Right lobe of liver (tissue), 6 donors: Measurements from ENCODE around the gene PLCB1. TPM values are rescaled to one million over a fixed set of nuclear protein-coding genes. Genes with fewer than 3 reads are reported as not detected.

Experiments used
- ATAC-seq, 4 donors: fragments of 200-7000 bp; cut with Tn5 transposase; one replicate each; pipeline ENCODE4 v1.9.1; 2020; ENCODE audit warnings: mild to moderate bottlenecking in 4 of 4, moderate library complexity in 4 of 4
- DNase-seq, 3 donors: peaks; one replicate each; pipeline ENCODE4 v3.0.0-alpha.2; 2020
- H3K27ac ChIP-seq, 3 donors: fragments of 200-600 bp; one replicate each; pipeline ENCODE4 v1.8.0; 2022
- H3K27me3 ChIP-seq, 2 donors: fragments of 200-600 bp; one replicate each; pipeline ENCODE4 v1.8.0; 2022
- H3K36me3 ChIP-seq, 4 donors: fragments of 200-600 bp; sonication (generic) in 1 of 4; one replicate each; pipeline versions ENCODE4 v1.5.1 to v1.8.0; 2017 to 2022; ENCODE audit warnings: control low read depth in 1 of 4
- H3K4me1 ChIP-seq, 4 donors: fragments of 200-600 bp; sonication (generic) in 1 of 4; one replicate each; pipeline versions ENCODE4 v1.5.1 to v1.8.0; 2017 to 2022; ENCODE audit warnings: control low read depth in 1 of 4
- H3K4me3 ChIP-seq, 3 donors: fragments of 200-600 bp; one replicate each; pipeline ENCODE4 v1.8.0; 2022
- H3K9me3 ChIP-seq, 4 donors: fragments of 200-600 bp; sonication (generic) in 1 of 4; one replicate each; pipeline versions ENCODE4 v1.5.1 to v1.8.0; 2017 to 2022; ENCODE audit warnings: control low read depth in 1 of 4
- CTCF ChIP-seq, 4 donors: fragments of 200-600 bp in 3 of 4; fragments of 450-650 bp in 1 of 4; IDR thresholded peaks; one replicate each; pipeline versions ENCODE4 v1.5.1 to v1.8.0; 2016 to 2022; ENCODE audit warnings: antibody characterized with exemption in 4 of 4, mild to moderate bottlenecking in 2 of 4
- POLR2A ChIP-seq: fragments of 450-650 bp; IDR thresholded peaks from one replicate; pipeline ENCODE4 v1.6.1; 2017; ENCODE audit warnings: antibody characterized with exemption, mild to moderate bottlenecking
- WGBS: methylation state at CpG from one replicate; pipeline ENCODE4 v1.1.6; 2018; ENCODE audit warnings: low coverage, low lambda C conversion rate; ENCODE audit not compliant: insufficient coverage; ENCODE audit errors: missing lambda C conversion rate; 5-methylcytosine and 5-hydroxymethylcytosine counted together
- intact Hi-C, 2 donors: fragments of 100-400 bp; cut with DNase I; formaldehyde crosslinking; loops; one replicate each; pipeline versions ENCODE4 v1.11.2 to v1.14.1; 2022
- total RNA-seq, 6 experiments: library from RNA; depleted of rRNA in 2 of 6; stranded (reverse); fragments of >200 nt in 2 of 6; fragmentation: NEBNext Ultra II Directional in 3 of 6; extraction: Animal tissue kit (Norgen Biotek cat#: 25700) in 3 of 6; gene quantifications; one replicate each; pipeline versions ENCODE4 v1.1.0 to v1.2.4, GENCODE V29; 2016 to 2023
- donor health status: DM: no; HTN: yes; CAD: no.
- donor health status: DM: no; HTN: no; CAD: no.
- donor health status: DM: no; HTN: no; CAD: no.
- donor health status: DM: no; HTN: yes; CAD: no.
- donor health status: DM: no; HTN: yes; CAD: no.

PLCB1 gene
- total RNA-seq, 6 experiments from 2014 or later = 5.0 to 9.9 (median 5.7) TPM

GRCh38 chr20:8209061-8209460 lies 77.0 kb downstream of the PLCB1 start:
- DNase-seq (no peak), ATAC-seq (peak; percentile 39 to 65 (median 60))
- intact Hi-C loops = no loop called here
- no peaks in the 10 kb centered on the region for H3K36me3 ChIP-seq
- WGBS = 11% methylated on average over 2 of the region's 2 CpGs
- TF ChIP-seq CTCF (IDR thresholded peaks at IDR 0.05) (no peak), POLR2A (no peak)
- no peaks in the 10 kb centered on the region for H3K9me3 ChIP-seq
- peak overlapping the region in 1 of 3 donors; percentile 6 for H3K27ac ChIP-seq
- H3K4me1 ChIP-seq = peaks cover 0 to 14% (median 0%) of the 10 kb centered on the region in 4 donors
- H3K4me3 ChIP-seq = no peak overlapping the region
- no peaks in the 10 kb centered on the region for H3K27me3 ChIP-seq

GRCh38 chr20:8210749-8211148 lies 78.7 kb downstream of the PLCB1 start:
- Histone ChIP-seq H3K27me3 (no peaks in the 10 kb centered on the region), H3K9me3 (no peaks in the 10 kb centered on the region), H3K36me3 (no peaks in the 10 kb centered on the region), H3K4me3 (no peak overlapping the region), H3K4me1 (peaks cover 0 to 19% (median 0%) of the 10 kb centered on the region in 4 donors), H3K27ac (no peak overlapping the region)
- no peak for ATAC-seq
- no peak for DNase-seq
- no peak for TF ChIP-seq POLR2A
- intact Hi-C loops = no loop called here
- 100% methylated on average over 1 of the region's 1 CpG for WGBS

GRCh38 chr20:8212286-8212685 lies 80.2 kb downstream of the PLCB1 start:
- intact Hi-C loops = no loop called here
- no peaks in the 10 kb centered on the region for H3K27me3 ChIP-seq
- no peaks in the 10 kb centered on the region for H3K36me3 ChIP-seq
- TF ChIP-seq POLR2A (no peak), CTCF (IDR thresholded peaks at IDR 0.05) (no peak)
- H3K4me3 ChIP-seq = no peak overlapping the region
- H3K9me3 ChIP-seq = no peaks in the 10 kb centered on the region
- peaks cover 0 to 15% (median 0%) of the 10 kb centered on the region in 4 donors for H3K4me1 ChIP-seq
- no peak overlapping the region for H3K27ac ChIP-seq
- no peak for DNase-seq
- 53% methylated on average over 3 of the region's 3 CpGs for WGBS
- ATAC-seq = no peak

GRCh38 chr20:8213270-8213669 lies 81.2 kb downstream of the PLCB1 start:
- intact Hi-C loops = no loop called here
- TF ChIP-seq CTCF (IDR thresholded peaks at IDR 0.05) = no peak
- TF ChIP-seq POLR2A = no peak
- DNase-seq (no peak), ATAC-seq (peak in 2 of 4 donors; percentile 33 to 36)
- H3K36me3 ChIP-seq = no peaks in the 10 kb centered on the region
- no peak overlapping the region for H3K4me3 ChIP-seq
- peak overlapping the region in 1 of 3 donors; percentile 63 for H3K27ac ChIP-seq
- no peaks in the 10 kb centered on the region for H3K9me3 ChIP-seq
- peaks cover 0 to 15% (median 0%) of the 10 kb centered on the region in 4 donors for H3K4me1 ChIP-seq
- no peaks in the 10 kb centered on the region for H3K27me3 ChIP-seq
- 78% methylated on average over 1 of the region's 1 CpG for WGBS

- peak overlapping the region; percentile 39 to 63 (median 41) for H3K27ac ChIP-seq
- H3K36me3 ChIP-seq = no peaks in the 10 kb centered on the region
- H3K4me3 ChIP-seq = peak overlapping the region in 1 of 3 donors; percentile 28
- no peak for TF ChIP-seq CTCF (IDR thresholded peaks at IDR 0.05)
- no peak for TF ChIP-seq POLR2A
- intact Hi-C loops = no loop called here
- H3K9me3 ChIP-seq = no peaks in the 10 kb centered on the region
- DNase-seq = no peak
- H3K4me1 ChIP-seq = peaks cover 0 to 15% (median 0%) of the 10 kb centered on the region in 4 donors
- no peaks in the 10 kb centered on the region for H3K27me3 ChIP-seq
- ATAC-seq = peak; percentile 54 to 71 (median 66)
- WGBS = 36% methylated on average over 11 of the region's 12 CpGs
Measured at GRCh38 chr20:8213831-8214587, 81.9 kb downstream of the PLCB1 start.
